Sigmoid colon (tissue), 4 donors: ENCODE data around the gene F12.

Source experiments
- POLR2A ChIP-seq, 2 donors: fragments of 450-650 bp; IDR thresholded peaks; one replicate each; pipeline ENCODE4 v1.6.1; 2016; ENCODE audit warnings: antibody characterized with exemption in 2 of 2, mild to moderate bottlenecking in 2 of 2, moderate library complexity in 2 of 2
- POLR2AphosphoS5 ChIP-seq, 4 donors: sonication (generic); formaldehyde crosslinking; IDR thresholded peaks; one replicate each; pipeline ENCODE4 v1.6.1; 2017; ENCODE audit warnings: antibody characterized with exemption in 4 of 4
- TF ChIP-seq, protein P1 (sequence below), 4 experiments: fragments of 450-650 bp in 3 of 4; fragments of 200-600 bp in 1 of 4; IDR thresholded peaks; one replicate each; pipeline ENCODE4 v1.5.1; 2016 to 2019; ENCODE audit warnings: antibody characterized with exemption in 4 of 4, mild to moderate bottlenecking in 3 of 4, moderate library complexity in 2 of 4

DNA sequence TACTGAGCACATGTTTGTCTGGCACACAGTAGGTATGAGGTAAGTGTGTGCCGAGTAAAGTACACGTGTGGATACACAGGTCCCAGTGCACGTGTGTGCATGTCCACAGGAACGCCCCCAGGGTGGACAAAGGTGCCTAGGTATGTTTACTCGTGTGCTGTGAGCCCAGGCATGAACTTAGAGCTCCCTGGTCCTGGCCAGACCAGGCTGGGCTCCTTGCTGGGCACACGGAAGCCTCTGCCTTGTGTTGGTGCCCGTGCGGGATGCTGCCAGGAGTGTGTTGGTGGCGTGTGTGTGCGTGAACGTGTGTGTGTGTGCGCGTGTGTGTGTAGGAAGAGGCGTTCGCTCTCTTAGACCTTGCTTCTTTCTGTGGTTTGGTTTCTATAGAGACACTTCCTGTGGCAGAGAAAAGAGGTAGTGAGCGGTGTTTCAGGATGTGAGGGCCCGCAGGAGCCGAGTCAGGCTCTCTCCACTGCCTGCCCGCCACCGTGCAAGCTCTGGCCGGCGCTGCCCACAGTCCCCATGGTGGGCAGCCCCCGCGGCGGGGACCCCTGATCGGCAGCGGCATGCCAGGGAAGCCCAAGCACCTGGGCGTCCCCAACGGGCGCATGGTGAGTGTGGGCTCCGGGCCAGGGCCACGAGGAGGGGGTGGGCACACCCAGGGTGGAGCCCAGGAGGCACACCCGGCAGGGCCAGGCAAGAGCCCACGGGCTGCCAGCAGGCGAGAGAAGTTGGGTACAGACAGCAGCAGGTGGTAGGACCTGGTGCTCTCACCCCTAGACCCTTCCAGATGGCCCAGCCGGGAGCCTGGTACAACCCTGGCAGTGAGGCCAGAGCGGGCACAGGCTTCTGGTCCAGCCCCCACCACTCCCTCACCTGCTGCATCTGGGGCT, 51.7 kb downstream of the F12 start, which contains the start of gene RGS14:
- TF ChIP-seq POLR2AphosphoS5 (IDR thresholded peaks at IDR 0.05) (no peak), POLR2A (IDR thresholded peaks at IDR 0.05) (no peak)
- TF ChIP-seq, protein P1, sequence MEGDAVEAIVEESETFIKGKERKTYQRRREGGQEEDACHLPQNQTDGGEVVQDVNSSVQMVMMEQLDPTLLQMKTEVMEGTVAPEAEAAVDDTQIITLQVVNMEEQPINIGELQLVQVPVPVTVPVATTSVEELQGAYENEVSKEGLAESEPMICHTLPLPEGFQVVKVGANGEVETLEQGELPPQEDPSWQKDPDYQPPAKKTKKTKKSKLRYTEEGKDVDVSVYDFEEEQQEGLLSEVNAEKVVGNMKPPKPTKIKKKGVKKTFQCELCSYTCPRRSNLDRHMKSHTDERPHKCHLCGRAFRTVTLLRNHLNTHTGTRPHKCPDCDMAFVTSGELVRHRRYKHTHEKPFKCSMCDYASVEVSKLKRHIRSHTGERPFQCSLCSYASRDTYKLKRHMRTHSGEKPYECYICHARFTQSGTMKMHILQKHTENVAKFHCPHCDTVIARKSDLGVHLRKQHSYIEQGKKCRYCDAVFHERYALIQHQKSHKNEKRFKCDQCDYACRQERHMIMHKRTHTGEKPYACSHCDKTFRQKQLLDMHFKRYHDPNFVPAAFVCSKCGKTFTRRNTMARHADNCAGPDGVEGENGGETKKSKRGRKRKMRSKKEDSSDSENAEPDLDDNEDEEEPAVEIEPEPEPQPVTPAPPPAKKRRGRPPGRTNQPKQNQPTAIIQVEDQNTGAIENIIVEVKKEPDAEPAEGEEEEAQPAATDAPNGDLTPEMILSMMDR (IDR thresholded peaks at IDR 0.05) = no peak
